A673 (cell line): ENCODE results near the gene MAGI1. TPM values are rescaled to one million over a fixed set of nuclear protein-coding genes. Genes with fewer than 3 reads are reported as not detected.

ENCODE experiments used
- BruUV-seq: library from RNA; stranded (reverse); fragments of 400-500 nt; replicated peaks from 2 replicates; lab custom pipeline; 2021; lab: Mats Ljungman, UMichigan
- CTCF ChIA-PET: fragments of 300-600 bp; sonication (Branson Sonifier 250); formaldehyde crosslinking; loops from one replicate; lab custom pipeline; 2022; ENCODE audit warnings: antibody characterized with exemption; lab: Charles Lee
- POLR2A ChIA-PET: fragments of 300-600 bp; sonication (Branson Sonifier 250); formaldehyde crosslinking; loops from one replicate; lab custom pipeline; 2022; ENCODE audit warnings: antibody characterized with exemption; ENCODE audit not compliant: low non-redundant PET; lab: Charles Lee
- DNase-seq: peaks from one replicate; pipeline ENCODE4 v3.0.0-alpha.2; 2015; ENCODE audit warnings: low spot score
- H3K27ac ChIP-seq: fragments of 200-600 bp; sonication (generic); 2 replicates; pipeline ENCODE4 v1.5.1; 2016; ENCODE audit warnings: mixed run types, low read depth, mild to moderate bottlenecking, mixed read lengths, antibody characterized with exemption, low read length; ENCODE audit not compliant: poor library complexity, severe bottlenecking
- H3K27me3 ChIP-seq: fragments of 200-600 bp; sonication (generic); replicated peaks from 2 replicates; pipeline ENCODE4 v1.6.1; 2017; ENCODE audit warnings: mixed run types, low read depth, mild to moderate bottlenecking, mixed read lengths, antibody characterized with exemption, low read length; ENCODE audit not compliant: insufficient read depth, poor library complexity
- H3K36me3 ChIP-seq: fragments of 200-600 bp; sonication (generic); 2 replicates; pipeline ENCODE4 v1.6.1; 2016; ENCODE audit warnings: mixed run types, mild to moderate bottlenecking, mixed read lengths, antibody characterized with exemption, low read length; ENCODE audit not compliant: insufficient read depth, poor library complexity, severe bottlenecking
- H3K4me1 ChIP-seq: fragments of 200-600 bp; sonication (generic); 2 replicates; pipeline ENCODE4 v1.6.1; 2017; ENCODE audit warnings: mixed run types, mild to moderate bottlenecking, mixed read lengths, antibody characterized with exemption, low read length; ENCODE audit not compliant: insufficient read depth, poor library complexity, severe bottlenecking
- H3K4me3 ChIP-seq: fragments of 200-600 bp; sonication (generic); 2 replicates; pipeline ENCODE4 v1.5.1; 2016; ENCODE audit warnings: low read depth, mixed run types, mild to moderate bottlenecking, mixed read lengths, low read length; ENCODE audit not compliant: poor library complexity, severe bottlenecking
- H3K9me3 ChIP-seq: fragments of 200-600 bp; sonication (generic); 2 replicates; pipeline ENCODE4 v1.6.1; 2016; ENCODE audit warnings: mixed run types, low read depth, mild to moderate bottlenecking, mixed read lengths, antibody characterized with exemption, low read length; ENCODE audit not compliant: poor library complexity, severe bottlenecking
- EZH2 ChIP-seq: fragments of 200-600 bp; sonication (generic); IDR thresholded peaks from 2 replicates; pipeline ENCODE4 v1.6.1; 2017; ENCODE audit warnings: borderline replicate concordance, low read depth, mild to moderate bottlenecking, mixed read lengths, antibody characterized with exemption, low read length; ENCODE audit not compliant: poor library complexity, severe bottlenecking
- intact Hi-C: fragments of 100-400 bp; cut with micrococcal nuclease; formaldehyde crosslinking; loops from one replicate; pipeline ENCODE4 v1.10.0; 2022; ENCODE audit not compliant: unreplicated experiment
- total RNA-seq: library from RNA; stranded (reverse); gene quantifications from 2 replicates; pipeline ENCODE4 v1.2.3, GENCODE V29; 2021
- TF ChIP-seq, protein P1 (sequence below): fragments of 300-800, 200-600 bp; sonication (generic); conservative IDR thresholded peaks from 2 replicates; pipeline ENCODE4 v1.5.1; 2017; ENCODE audit warnings: low read depth, mild to moderate bottlenecking, antibody characterized with exemption, low read length, moderate library complexity, mixed read lengths

The MAGI1 gene
- total RNA-seq, 1 experiment from 2014 or later, result 30.5 TPM

DNA sequence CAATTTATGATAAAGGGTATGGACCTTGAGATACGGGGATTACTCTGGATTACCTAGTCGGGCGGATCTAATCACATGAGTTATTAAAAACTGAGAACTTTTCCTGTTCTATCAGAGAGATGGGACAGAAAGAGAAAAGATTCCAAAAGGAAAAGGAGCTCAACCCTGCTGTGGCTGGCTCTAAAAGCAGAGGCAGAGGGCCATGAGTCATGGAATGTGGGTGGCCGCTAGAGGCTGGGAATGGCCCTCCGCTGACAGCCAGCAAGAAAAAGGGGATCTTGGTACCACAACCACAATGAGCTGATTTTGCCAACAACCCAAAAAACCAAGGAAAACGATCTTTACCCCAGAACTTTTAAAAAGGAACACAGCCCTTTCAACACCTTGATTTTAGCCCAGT is 210.0 kb downstream of the MAGI1 start:
- Histone ChIP-seq H3K4me3 (no peak overlapping the region), H3K27ac (no peak overlapping the region), H3K9me3 (no peaks in the 10 kb centered on the region), H3K36me3 (no peaks in the 10 kb centered on the region), H3K27me3 (no peaks in the 10 kb centered on the region), H3K4me1 (peaks cover 48% of the 10 kb centered on the region)
- ChIA-PET POLR2A (no interaction called here), CTCF (no interaction called here)
- DNase-seq, result no peak
- TF ChIP-seq, protein P1, sequence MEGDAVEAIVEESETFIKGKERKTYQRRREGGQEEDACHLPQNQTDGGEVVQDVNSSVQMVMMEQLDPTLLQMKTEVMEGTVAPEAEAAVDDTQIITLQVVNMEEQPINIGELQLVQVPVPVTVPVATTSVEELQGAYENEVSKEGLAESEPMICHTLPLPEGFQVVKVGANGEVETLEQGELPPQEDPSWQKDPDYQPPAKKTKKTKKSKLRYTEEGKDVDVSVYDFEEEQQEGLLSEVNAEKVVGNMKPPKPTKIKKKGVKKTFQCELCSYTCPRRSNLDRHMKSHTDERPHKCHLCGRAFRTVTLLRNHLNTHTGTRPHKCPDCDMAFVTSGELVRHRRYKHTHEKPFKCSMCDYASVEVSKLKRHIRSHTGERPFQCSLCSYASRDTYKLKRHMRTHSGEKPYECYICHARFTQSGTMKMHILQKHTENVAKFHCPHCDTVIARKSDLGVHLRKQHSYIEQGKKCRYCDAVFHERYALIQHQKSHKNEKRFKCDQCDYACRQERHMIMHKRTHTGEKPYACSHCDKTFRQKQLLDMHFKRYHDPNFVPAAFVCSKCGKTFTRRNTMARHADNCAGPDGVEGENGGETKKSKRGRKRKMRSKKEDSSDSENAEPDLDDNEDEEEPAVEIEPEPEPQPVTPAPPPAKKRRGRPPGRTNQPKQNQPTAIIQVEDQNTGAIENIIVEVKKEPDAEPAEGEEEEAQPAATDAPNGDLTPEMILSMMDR, result no peak
- TF ChIP-seq EZH2, result no peak
- intact Hi-C loops, result no loop called here
- no TSS peak for BruUV-seq

DNA sequence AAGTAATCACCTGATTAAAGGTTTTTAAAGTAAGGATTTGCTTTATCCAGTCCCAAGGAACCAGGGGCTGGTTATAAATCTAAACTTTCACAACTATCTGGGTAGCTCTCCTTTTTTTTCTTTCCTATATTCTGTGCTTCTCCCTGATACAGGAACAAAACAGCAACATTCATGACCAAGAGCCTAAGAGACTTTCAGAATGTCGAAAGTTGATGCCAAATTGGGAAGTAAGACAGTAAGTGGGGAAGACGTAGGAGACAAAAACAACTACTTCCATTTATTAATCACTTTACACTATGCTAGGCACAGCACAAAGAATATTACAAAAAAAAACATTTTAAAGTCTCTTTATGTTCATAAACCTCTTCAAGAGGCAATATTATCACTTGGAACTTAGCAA is 211.6 kb downstream of the MAGI1 start:
- no TSS peak for BruUV-seq
- H3K36me3 ChIP-seq, result no peaks in the 10 kb centered on the region
- TF ChIP-seq EZH2, result no peak
- TF ChIP-seq, protein P1, result no peak
- H3K27me3 ChIP-seq, result no peaks in the 10 kb centered on the region
- intact Hi-C loops, result no loop called here
- no peak overlapping the region for H3K4me3 ChIP-seq
- POLR2A ChIA-PET, result no interaction called here
- H3K4me1 ChIP-seq, result peaks cover 31% of the 10 kb centered on the region
- DNase-seq, result no peak
- no peaks in the 10 kb centered on the region for H3K9me3 ChIP-seq
- H3K27ac ChIP-seq, result no peak overlapping the region
- CTCF ChIA-PET, result no interaction called here

DNA sequence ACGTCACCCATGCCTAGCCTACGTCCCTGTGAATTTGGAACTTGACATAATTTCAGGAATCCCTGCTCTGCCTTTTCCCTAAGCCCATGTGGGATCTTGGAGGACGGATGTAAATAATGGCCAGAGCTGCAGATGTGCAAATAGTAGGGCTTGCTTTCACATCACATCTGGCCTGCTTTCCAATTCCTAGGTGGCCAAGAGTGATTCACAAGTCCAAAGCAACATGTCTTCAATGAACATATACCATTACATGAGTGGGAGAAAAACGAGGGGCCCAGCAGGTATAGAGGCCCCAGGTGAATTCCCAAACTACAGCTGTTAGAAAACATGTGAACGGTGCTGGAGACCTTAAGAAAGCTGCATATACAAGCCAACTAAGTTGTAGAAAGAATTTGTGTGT is 214.6 kb downstream of the MAGI1 start:
- H3K27me3 ChIP-seq, result no peaks in the 10 kb centered on the region
- no peaks in the 10 kb centered on the region for H3K36me3 ChIP-seq
- H3K27ac ChIP-seq, result no peak overlapping the region
- peaks cover 12% of the 10 kb centered on the region for H3K4me1 ChIP-seq
- intact Hi-C loops, result no loop called here
- TF ChIP-seq, protein P1, result no peak
- no peak for TF ChIP-seq EZH2
- H3K9me3 ChIP-seq, result no peaks in the 10 kb centered on the region
- no peak overlapping the region for H3K4me3 ChIP-seq
- ChIA-PET CTCF (no interaction called here), POLR2A (no interaction called here)
- no TSS peak for BruUV-seq
- DNase-seq, result no peak
